HL-60 (cell line): ENCODE data around the gene STAT6.

Experiments used
- GABPA ChIP-seq: IDR thresholded peaks from 2 replicates; pipeline ENCODE4 v1.6.1; 2012; ENCODE audit warnings: low read depth
- TF ChIP-seq, protein P1 (sequence below): IDR thresholded peaks from one replicate; pipeline ENCODE4 v1.5.1; 2011; ENCODE audit warnings: low read length, control low read depth, inconsistent platforms; ENCODE audit not compliant: insufficient read depth
- TF ChIP-seq, protein P2 (sequence below): IDR thresholded peaks from 2 replicates; pipeline ENCODE4 v1.6.1; 2012; ENCODE audit warnings: low read depth; ENCODE audit not compliant: insufficient replicate concordance

DNA sequence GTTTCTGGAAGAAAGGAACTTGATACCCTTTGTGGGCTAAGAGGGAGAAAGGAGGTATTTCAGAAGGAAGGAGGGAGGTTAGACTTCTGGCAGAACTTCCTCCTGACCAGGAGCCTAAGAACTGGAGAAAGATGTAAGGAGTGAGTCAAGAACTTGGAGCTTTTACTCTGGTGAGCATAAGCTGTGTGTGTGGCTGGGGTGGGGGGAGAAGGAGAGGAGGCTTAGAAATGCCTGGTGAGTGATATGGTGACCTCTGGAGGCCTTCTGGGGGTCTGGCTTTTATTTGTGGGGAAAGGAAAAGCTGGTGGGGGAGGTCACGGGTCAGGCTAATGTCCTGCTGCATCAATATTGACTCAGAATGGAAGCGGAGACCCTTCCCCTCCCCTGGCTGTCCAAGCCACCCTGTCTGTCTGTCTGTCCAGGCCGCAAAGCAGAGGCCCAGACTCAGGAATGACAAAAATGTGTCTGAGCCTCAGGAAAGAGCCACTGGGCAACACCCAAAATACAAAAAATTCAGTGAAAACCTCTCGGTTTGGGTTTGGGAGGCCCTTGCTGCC is 21.9 kb upstream of the STAT6 start:
- TF ChIP-seq GABPA = no peak
- TF ChIP-seq, protein P1, sequence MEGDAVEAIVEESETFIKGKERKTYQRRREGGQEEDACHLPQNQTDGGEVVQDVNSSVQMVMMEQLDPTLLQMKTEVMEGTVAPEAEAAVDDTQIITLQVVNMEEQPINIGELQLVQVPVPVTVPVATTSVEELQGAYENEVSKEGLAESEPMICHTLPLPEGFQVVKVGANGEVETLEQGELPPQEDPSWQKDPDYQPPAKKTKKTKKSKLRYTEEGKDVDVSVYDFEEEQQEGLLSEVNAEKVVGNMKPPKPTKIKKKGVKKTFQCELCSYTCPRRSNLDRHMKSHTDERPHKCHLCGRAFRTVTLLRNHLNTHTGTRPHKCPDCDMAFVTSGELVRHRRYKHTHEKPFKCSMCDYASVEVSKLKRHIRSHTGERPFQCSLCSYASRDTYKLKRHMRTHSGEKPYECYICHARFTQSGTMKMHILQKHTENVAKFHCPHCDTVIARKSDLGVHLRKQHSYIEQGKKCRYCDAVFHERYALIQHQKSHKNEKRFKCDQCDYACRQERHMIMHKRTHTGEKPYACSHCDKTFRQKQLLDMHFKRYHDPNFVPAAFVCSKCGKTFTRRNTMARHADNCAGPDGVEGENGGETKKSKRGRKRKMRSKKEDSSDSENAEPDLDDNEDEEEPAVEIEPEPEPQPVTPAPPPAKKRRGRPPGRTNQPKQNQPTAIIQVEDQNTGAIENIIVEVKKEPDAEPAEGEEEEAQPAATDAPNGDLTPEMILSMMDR = no peak
- TF ChIP-seq, protein P2, sequence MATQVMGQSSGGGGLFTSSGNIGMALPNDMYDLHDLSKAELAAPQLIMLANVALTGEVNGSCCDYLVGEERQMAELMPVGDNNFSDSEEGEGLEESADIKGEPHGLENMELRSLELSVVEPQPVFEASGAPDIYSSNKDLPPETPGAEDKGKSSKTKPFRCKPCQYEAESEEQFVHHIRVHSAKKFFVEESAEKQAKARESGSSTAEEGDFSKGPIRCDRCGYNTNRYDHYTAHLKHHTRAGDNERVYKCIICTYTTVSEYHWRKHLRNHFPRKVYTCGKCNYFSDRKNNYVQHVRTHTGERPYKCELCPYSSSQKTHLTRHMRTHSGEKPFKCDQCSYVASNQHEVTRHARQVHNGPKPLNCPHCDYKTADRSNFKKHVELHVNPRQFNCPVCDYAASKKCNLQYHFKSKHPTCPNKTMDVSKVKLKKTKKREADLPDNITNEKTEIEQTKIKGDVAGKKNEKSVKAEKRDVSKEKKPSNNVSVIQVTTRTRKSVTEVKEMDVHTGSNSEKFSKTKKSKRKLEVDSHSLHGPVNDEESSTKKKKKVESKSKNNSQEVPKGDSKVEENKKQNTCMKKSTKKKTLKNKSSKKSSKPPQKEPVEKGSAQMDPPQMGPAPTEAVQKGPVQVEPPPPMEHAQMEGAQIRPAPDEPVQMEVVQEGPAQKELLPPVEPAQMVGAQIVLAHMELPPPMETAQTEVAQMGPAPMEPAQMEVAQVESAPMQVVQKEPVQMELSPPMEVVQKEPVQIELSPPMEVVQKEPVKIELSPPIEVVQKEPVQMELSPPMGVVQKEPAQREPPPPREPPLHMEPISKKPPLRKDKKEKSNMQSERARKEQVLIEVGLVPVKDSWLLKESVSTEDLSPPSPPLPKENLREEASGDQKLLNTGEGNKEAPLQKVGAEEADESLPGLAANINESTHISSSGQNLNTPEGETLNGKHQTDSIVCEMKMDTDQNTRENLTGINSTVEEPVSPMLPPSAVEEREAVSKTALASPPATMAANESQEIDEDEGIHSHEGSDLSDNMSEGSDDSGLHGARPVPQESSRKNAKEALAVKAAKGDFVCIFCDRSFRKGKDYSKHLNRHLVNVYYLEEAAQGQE = no peak
